Mesendoderm (in vitro differentiated cells): ENCODE results near the gene TRAF7.
A peak's percentile ranks its signal among the peaks of the same experiment; 100 is the strongest.

Experiments
- DNase-seq: peaks from one replicate; pipeline ENCODE4 v3.0.0; 2013
- H2AK5ac ChIP-seq: 2 replicates; pipeline ENCODE4 v1.6.1; 2013; ENCODE audit warnings: low read length, inconsistent platforms
- H2BK120ac ChIP-seq: 2 replicates; pipeline ENCODE4 v1.6.1; 2013; ENCODE audit warnings: low read depth, mild to moderate bottlenecking, low read length, moderate library complexity, mixed read lengths
- H2BK15ac ChIP-seq: replicated peaks from 2 replicates; pipeline ENCODE4 v1.6.1; 2013; ENCODE audit warnings: low read depth, mild to moderate bottlenecking, moderate library complexity
- H2BK5ac ChIP-seq: 2 replicates; pipeline ENCODE4 v1.6.1; 2013; ENCODE audit warnings: low read length, inconsistent platforms
- H3K18ac ChIP-seq: 2 replicates; pipeline ENCODE4 v1.6.1; 2013; ENCODE audit warnings: mild to moderate bottlenecking, low read length, mixed read lengths
- H3K23ac ChIP-seq: one replicate; pipeline ENCODE4 v1.6.1; 2013; ENCODE audit warnings: low read length
- H3K27ac ChIP-seq: 2 replicates; pipeline ENCODE4 v1.5.1; 2013; ENCODE audit warnings: low read depth, mild to moderate bottlenecking, inconsistent platforms, low read length, moderate library complexity
- H3K27me3 ChIP-seq: 2 replicates; pipeline ENCODE4 v1.6.1; 2013; ENCODE audit warnings: low read length, control low read depth, mild to moderate bottlenecking, inconsistent platforms; ENCODE audit not compliant: insufficient read depth, poor library complexity
- H3K36me3 ChIP-seq: 2 replicates; pipeline ENCODE4 v1.6.1; 2013; ENCODE audit warnings: low read length, inconsistent platforms; ENCODE audit not compliant: control insufficient read depth, insufficient read depth
- H3K4ac ChIP-seq: one replicate; pipeline ENCODE4 v1.6.1; 2013; ENCODE audit warnings: low read depth, mild to moderate bottlenecking, low read length, moderate library complexity
- H3K4me1 ChIP-seq: 2 replicates; pipeline ENCODE4 v1.6.1; 2013; ENCODE audit warnings: low read depth, low read length, inconsistent platforms; ENCODE audit not compliant: control insufficient read depth
- H3K4me2 ChIP-seq: 2 replicates; pipeline ENCODE4 v1.6.1; 2013; ENCODE audit warnings: low read length
- H3K4me3 ChIP-seq: 2 replicates; pipeline ENCODE4 v1.5.1; 2013; ENCODE audit warnings: mild to moderate bottlenecking, low read length
- H3K56ac ChIP-seq: one replicate; pipeline ENCODE4 v1.6.1; 2013; ENCODE audit warnings: low read length
- H3K79me1 ChIP-seq: 2 replicates; pipeline ENCODE4 v1.6.1; 2013; ENCODE audit warnings: low read length, inconsistent platforms
- H3K79me2 ChIP-seq: 2 replicates; pipeline ENCODE4 v1.6.1; 2013; ENCODE audit warnings: mild to moderate bottlenecking, low read length; ENCODE audit not compliant: control insufficient read depth, insufficient read depth
- H3K9ac ChIP-seq: 2 replicates; pipeline ENCODE4 v1.6.1; 2013; ENCODE audit warnings: low read length, inconsistent platforms
- H4K5ac ChIP-seq: one replicate; pipeline ENCODE4 v1.6.1; 2013; ENCODE audit warnings: low read length
- H4K8ac ChIP-seq: one replicate; pipeline ENCODE4 v1.6.1; 2013; ENCODE audit warnings: low read depth, mild to moderate bottlenecking, control low read depth, low read length, moderate library complexity
- WGBS: extraction: QIAGEN DNeasy Blood & Tissue Kit; methylation state at CpG from one replicate; pipeline ENCODE4 v1.1.7; 2013; ENCODE audit warnings: low lambda C conversion rate, missing lambda C conversion rate; ENCODE audit not compliant: insufficient coverage; ENCODE audit errors: extremely low coverage; 5-methylcytosine and 5-hydroxymethylcytosine counted together

The TRAF7 gene

GRCh38 chr16:2210009-2210332 is 54.4 kb downstream of the TRAF7 start:
- Histone ChIP-seq H3K18ac (no peak overlapping the region), H2BK120ac (no peak overlapping the region), H3K27ac (no peak overlapping the region), H3K4me1 (peaks cover 3% of the 10 kb centered on the region), H3K9ac (no peak overlapping the region), H4K5ac (no peak overlapping the region), H3K4me3 (no peak overlapping the region), H3K23ac (no peak overlapping the region), H3K79me2 (peaks cover 24% of the 10 kb centered on the region), H2BK15ac (no peak overlapping the region), H3K79me1 (peaks cover 15% of the 10 kb centered on the region), H2AK5ac (no peak overlapping the region), H2BK5ac (no peak overlapping the region), H3K36me3 (peaks cover 6% of the 10 kb centered on the region), H4K8ac (no peak overlapping the region), H3K4ac (no peak overlapping the region), H3K4me2 (no peak overlapping the region), H3K56ac (no peak overlapping the region), H3K27me3 (no peaks in the 10 kb centered on the region)
- no peak for DNase-seq
- WGBS = no CpG with 5 or more reads among the region's 17 CpGs

- no peak within 1 kb of the TSS for H3K18ac ChIP-seq
- no peak within 1 kb of the TSS for H3K56ac ChIP-seq
- H3K79me2 ChIP-seq = peaks cover 24% of the 10 kb centered on the region
- no peak within 1 kb of the TSS for H2AK5ac ChIP-seq
- WGBS = no CpG with 5 or more reads among the region's 24 CpGs
- H3K23ac ChIP-seq = no peak within 1 kb of the TSS
- no peak within 1 kb of the TSS for H2BK5ac ChIP-seq
- H3K36me3 ChIP-seq = peaks cover 6% of the 10 kb centered on the region
- no peak within 1 kb of the TSS for H3K4me3 ChIP-seq
- H3K4me1 ChIP-seq = peaks cover 3% of the 10 kb centered on the region
- H3K4ac ChIP-seq = no peak within 1 kb of the TSS
- DNase-seq = peak; percentile 47
- H3K9ac ChIP-seq = no peak within 1 kb of the TSS
- no peak within 1 kb of the TSS for H4K8ac ChIP-seq
- H3K79me1 ChIP-seq = peaks cover 15% of the 10 kb centered on the region
- no peak within 1 kb of the TSS for H3K27ac ChIP-seq
- H2BK15ac ChIP-seq = no peak within 1 kb of the TSS
- H2BK120ac ChIP-seq = no peak within 1 kb of the TSS
- H3K27me3 ChIP-seq = no peaks in the 10 kb centered on the region
- H3K4me2 ChIP-seq = no peak within 1 kb of the TSS
- H4K5ac ChIP-seq = no peak within 1 kb of the TSS
These were observed 55.1 kb downstream of the TRAF7 start, which contains the start of gene BRICD5 for GRCh38 chr16:2210386-2211365. TSS of gene BRICD5 (minus strand) at chr16:2210863. CDS start at chr16:2210833, 30 bp downstream.

- WGBS = no CpG with 5 or more reads among the region's 11 CpGs
- H3K4me3 ChIP-seq = no peak overlapping the region
These were observed 56.4 kb downstream of the TRAF7 start for GRCh38 chr16:2211923-2212347.

GRCh38 chr16:2212362-2213324 is 57.1 kb downstream of the TRAF7 start:
- Histone ChIP-seq H2AK5ac (no peak overlapping the region), H3K4ac (no peak overlapping the region), H3K9ac (peak overlapping the region; percentile 98), H3K36me3 (peaks cover 6% of the 10 kb centered on the region), H3K27me3 (no peaks in the 10 kb centered on the region), H2BK15ac (no peak overlapping the region), H3K4me3 (no peak overlapping the region), H3K79me1 (peaks cover 12% of the 10 kb centered on the region), H3K23ac (no peak overlapping the region), H3K56ac (peak overlapping the region; percentile 51), H3K79me2 (peaks cover 24% of the 10 kb centered on the region), H3K4me1 (peaks cover 3% of the 10 kb centered on the region), H4K8ac (no peak overlapping the region), H4K5ac (no peak overlapping the region), H3K18ac (no peak overlapping the region), H3K4me2 (peak overlapping the region; percentile 85), H2BK5ac (no peak overlapping the region), H3K27ac (no peak overlapping the region), H2BK120ac (no peak overlapping the region)
- WGBS = no CpG with 5 or more reads among the region's 19 CpGs
- DNase-seq = peak; percentile 41

More at GRCh38 chr16:2211923-2212347, 56.4 kb downstream of the TRAF7 start:
- Histone ChIP-seq H3K36me3 (peaks cover 6% of the 10 kb centered on the region), H3K18ac (no peak overlapping the region), H2BK5ac (no peak overlapping the region), H3K56ac (no peak overlapping the region), H3K9ac (no peak overlapping the region), H3K79me2 (peaks cover 24% of the 10 kb centered on the region), H4K5ac (no peak overlapping the region), H3K4me2 (no peak overlapping the region), H2BK120ac (no peak overlapping the region), H2AK5ac (no peak overlapping the region), H3K27me3 (no peaks in the 10 kb centered on the region), H3K23ac (no peak overlapping the region), H3K79me1 (peaks cover 12% of the 10 kb centered on the region), H3K4ac (no peak overlapping the region), H4K8ac (no peak overlapping the region), H2BK15ac (no peak overlapping the region), H3K27ac (no peak overlapping the region), H3K4me1 (peaks cover 3% of the 10 kb centered on the region)
- DNase-seq = no peak

GRCh38 chr16:2213817-2214718 is 58.5 kb downstream of the TRAF7 start:
- peaks cover 12% of the 10 kb centered on the region for H3K79me1 ChIP-seq
- peak overlapping the region; percentile 72 for H3K27ac ChIP-seq
- H3K4me1 ChIP-seq = peaks cover 3% of the 10 kb centered on the region
- H3K4me2 ChIP-seq = peak overlapping the region; percentile 85
- H3K27me3 ChIP-seq = no peaks in the 10 kb centered on the region
- peak overlapping the region; percentile 82 for H2BK5ac ChIP-seq
- peak overlapping the region; percentile 98 for H3K9ac ChIP-seq
- H3K4ac ChIP-seq = peak overlapping the region; percentile 97
- DNase-seq = peak; percentile 47
- no peak overlapping the region for H2BK120ac ChIP-seq
- peak overlapping the region; percentile 82 for H3K18ac ChIP-seq
- peaks cover 24% of the 10 kb centered on the region for H3K79me2 ChIP-seq
- no CpG with 5 or more reads among the region's 98 CpGs for WGBS
- H4K5ac ChIP-seq = no peak overlapping the region
- no peak overlapping the region for H4K8ac ChIP-seq
- peaks cover 3% of the 10 kb centered on the region for H3K36me3 ChIP-seq
- no peak overlapping the region for H3K23ac ChIP-seq
- H2BK15ac ChIP-seq = no peak overlapping the region
- peak overlapping the region; percentile 99 for H3K56ac ChIP-seq
- no peak overlapping the region for H2AK5ac ChIP-seq
- H3K4me3 ChIP-seq = peak overlapping the region; percentile 95
